CD4-positive, alpha-beta T cell treated with Interleukin-4 for 4 hours (primary cell): ENCODE data around the gene RMDN2.
"Not testable (repeated sequence)": the region's sequence is repeated elsewhere in the genome, so short reads cannot be mapped to it uniquely, and the experiment has no call there.

Source experiments
- DNase-seq: peaks from one replicate; pipeline ENCODE4 v3.0.0-alpha.2; 2020

Gene RMDN2

GRCh38 chr2:37934591-37935513 is 9.8 kb downstream of the RMDN2 start:
- peak; percentile 1 for DNase-seq

GRCh38 chr2:37937568-37937967 is 12.5 kb downstream of the RMDN2 start:
- not testable (repeated sequence) for DNase-seq

GRCh38 chr2:37941267-37941666 is 16.2 kb downstream of the RMDN2 start:
- DNase-seq: not testable (repeated sequence)

GRCh38 chr2:37944268-37944667 is 19.2 kb downstream of the RMDN2 start:
- DNase-seq: no peak

- no peak for DNase-seq
Observed at GRCh38 chr2:37947306-37947705, 22.2 kb downstream of the RMDN2 start.

GRCh38 chr2:37962018-37962739 is 37.1 kb downstream of the RMDN2 start:
- DNase-seq: not testable (repeated sequence)

GRCh38 chr2:37962740-37963121 is 37.6 kb downstream of the RMDN2 start:
- DNase-seq: not testable (repeated sequence)

GRCh38 chr2:37963901-37964300 is 38.8 kb downstream of the RMDN2 start:
- not testable (repeated sequence) for DNase-seq

- no peak for DNase-seq
Observed at GRCh38 chr2:37966326-37966725, 41.2 kb downstream of the RMDN2 start.

- no peak for DNase-seq
Observed at GRCh38 chr2:37969731-37970130, 44.6 kb downstream of the RMDN2 start.

- no peak for DNase-seq
Observed at GRCh38 chr2:37971971-37972370, 46.9 kb downstream of the RMDN2 start.

GRCh38 chr2:37973615-37974353 is 48.7 kb downstream of the RMDN2 start:
- DNase-seq: no peak

GRCh38 chr2:37975808-37976207 is 50.7 kb downstream of the RMDN2 start:
- no peak for DNase-seq

GRCh38 chr2:37976411-37976810 is 51.3 kb downstream of the RMDN2 start:
- no peak for DNase-seq

GRCh38 chr2:37982147-37982582 is 57.1 kb downstream of the RMDN2 start:
- DNase-seq: peak; percentile 52

GRCh38 chr2:37982847-37983246 is 57.8 kb downstream of the RMDN2 start:
- DNase-seq: no peak

GRCh38 chr2:37983719-37984118 is 58.6 kb downstream of the RMDN2 start:
- DNase-seq: no peak

GRCh38 chr2:37984176-37984575 is 59.1 kb downstream of the RMDN2 start:
- no peak for DNase-seq

GRCh38 chr2:37984589-37984988 is 59.5 kb downstream of the RMDN2 start:
- DNase-seq: no peak

- no peak for DNase-seq
Observed at GRCh38 chr2:37985333-37985732, 60.2 kb downstream of the RMDN2 start.

- DNase-seq: no peak
Observed at GRCh38 chr2:37987098-37987775, 62.1 kb downstream of the RMDN2 start.

GRCh38 chr2:37992601-37993000 is 67.5 kb downstream of the RMDN2 start:
- no peak for DNase-seq

GRCh38 chr2:37993143-37993542 is 68.1 kb downstream of the RMDN2 start:
- no peak for DNase-seq
